ENCODE results near the gene ZNF844.
"Not testable (repeated sequence)": the region's sequence is repeated elsewhere in the genome, so short reads cannot be mapped to it uniquely, and the experiment has no call there.

Gene ZNF844

DNA sequence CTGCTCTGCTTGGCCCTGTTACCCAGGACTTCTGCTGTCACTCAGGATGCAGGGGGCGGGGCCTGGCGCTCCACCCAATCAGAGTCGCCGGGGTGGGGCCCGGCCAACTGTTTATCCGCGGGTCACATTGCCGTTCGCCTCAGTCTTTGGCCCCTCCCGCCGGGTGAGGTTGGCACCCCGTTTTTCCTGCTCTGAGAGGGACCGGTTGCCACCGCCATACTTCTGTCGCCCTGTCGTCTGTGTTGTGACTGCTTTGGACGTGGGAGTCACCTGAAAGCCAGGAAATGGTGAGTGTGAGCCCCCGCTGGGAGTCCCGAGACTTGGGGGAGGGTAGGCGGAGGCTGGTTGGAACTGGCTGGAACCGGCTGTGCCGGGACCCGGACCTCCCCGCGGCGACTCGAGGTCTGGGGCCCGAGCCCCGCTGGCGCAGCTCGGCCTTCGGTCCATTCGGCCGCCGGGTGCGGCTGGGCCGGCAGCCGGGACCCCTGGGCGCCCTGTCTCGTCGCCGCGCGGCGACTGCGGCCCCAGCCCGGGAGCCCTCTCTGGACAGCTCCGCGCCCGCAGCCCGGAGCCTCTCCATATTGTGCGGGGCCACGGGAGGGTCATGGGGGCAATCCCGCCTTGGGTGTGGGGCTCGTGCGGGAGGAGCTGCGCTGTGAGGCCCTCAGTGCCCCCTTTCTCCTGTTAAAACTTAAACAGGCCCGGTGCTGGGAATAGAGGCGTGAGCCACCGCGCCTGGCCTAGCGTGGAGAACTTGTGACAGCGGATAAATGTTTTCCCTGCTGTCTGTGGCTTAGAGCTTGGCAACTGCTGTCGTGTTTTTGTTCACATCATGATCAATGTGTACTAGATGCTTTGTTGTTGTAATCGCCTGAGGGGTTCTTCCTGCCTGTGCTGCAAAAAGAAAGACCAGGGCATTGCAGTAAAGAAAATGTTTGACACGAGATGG is at the start of gene ZNF844:
TSS of gene ZNF844 (plus strand) at position 142 of the 949 bp plus-strand sequence. CDS start at position 285, 143 bp downstream.
- peak; percentile 56 for DNase-seq

DNA sequence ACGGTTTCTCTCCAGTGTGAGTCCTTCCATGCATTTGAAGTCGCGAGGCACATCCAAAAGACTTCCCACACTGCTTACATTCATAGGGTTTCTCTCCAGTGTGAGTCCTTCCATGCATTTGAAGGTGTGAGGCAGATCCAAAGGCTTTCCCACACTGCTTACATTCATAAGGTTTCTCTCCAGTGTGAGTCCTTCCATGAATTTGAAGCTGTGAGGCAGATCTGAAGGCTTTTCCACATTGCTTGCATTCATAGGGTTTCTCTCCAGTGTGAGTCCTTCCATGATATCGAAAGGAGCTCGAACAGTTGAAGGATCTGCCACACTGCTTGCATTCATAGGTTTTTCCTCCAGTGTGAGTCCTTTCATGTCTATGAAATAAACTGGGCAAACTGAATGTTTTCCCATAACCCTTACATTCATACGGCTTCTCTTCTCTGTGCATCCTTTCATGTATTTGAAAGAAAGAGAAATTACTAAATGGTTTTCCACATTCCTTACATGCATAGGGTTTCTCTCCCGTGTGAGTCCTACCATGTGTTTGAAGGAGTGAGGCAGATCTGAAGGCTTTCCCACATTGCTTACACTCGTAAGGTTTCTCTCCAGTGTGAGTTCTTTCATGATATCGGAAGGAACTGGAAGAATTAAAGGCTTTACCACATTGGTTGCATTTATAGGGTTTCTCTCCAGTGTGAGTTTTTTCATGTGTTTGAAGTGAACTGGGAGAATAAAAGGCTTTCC is 49.3 kb upstream of the ZNF844 start:
- no peak for DNase-seq

DNA sequence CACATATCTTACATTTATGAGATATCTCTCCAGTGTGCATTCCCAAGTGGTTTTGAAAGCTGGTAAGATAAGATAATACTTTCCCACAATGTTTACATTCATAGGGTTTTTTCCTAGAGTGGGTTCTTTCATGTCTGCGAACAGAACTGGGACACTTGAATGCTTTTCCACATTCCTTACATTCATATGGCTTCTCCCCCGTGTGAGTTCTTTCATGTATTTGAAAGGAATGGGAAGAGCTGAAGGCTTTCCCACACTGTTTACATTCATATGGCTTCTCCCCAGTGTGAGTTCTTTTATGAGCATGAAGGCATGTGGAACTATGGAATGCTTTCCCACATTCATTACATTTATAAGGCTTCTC is 48.8 kb upstream of the ZNF844 start:
- DNase-seq, result no peak

DNA sequence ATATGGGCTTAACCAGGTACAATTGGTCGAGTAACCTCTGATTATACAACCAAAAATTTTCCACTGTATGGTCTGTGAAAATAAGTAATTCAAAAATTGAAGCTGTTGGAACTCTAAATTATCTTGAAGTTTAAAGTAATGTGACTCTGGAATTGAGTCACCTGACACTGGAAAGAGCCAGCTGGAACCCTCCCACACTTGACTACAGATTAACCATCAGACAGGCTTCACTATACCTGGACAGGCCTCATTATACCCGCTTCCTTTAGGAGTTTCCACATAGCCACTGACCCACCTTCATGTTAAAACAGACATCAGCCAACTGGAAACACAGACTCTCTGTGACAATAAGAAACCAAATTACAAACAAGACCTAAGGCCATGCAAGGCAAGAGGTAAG is 30.3 kb upstream of the ZNF844 start:
- DNase-seq, result no peak

DNA sequence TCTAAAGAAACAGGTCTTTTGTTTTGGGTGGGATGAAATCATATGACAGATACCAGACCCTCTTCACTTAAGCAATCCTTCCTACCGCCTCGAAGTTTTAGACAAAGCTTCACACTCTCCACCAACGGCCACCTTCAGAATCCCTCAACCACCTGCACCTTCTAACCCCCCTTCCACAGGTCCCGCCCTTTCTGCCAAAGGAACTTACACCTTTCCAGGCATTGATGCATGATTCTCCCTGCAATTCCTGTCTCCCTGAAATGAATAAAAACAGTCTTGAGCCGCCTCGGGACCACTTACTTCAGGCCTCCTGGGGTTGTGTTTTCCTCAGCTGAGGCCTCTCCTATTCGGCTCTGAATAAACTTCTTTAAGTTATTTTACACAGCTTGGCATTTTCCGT is 29.9 kb upstream of the ZNF844 start:
- no peak for DNase-seq

DNA sequence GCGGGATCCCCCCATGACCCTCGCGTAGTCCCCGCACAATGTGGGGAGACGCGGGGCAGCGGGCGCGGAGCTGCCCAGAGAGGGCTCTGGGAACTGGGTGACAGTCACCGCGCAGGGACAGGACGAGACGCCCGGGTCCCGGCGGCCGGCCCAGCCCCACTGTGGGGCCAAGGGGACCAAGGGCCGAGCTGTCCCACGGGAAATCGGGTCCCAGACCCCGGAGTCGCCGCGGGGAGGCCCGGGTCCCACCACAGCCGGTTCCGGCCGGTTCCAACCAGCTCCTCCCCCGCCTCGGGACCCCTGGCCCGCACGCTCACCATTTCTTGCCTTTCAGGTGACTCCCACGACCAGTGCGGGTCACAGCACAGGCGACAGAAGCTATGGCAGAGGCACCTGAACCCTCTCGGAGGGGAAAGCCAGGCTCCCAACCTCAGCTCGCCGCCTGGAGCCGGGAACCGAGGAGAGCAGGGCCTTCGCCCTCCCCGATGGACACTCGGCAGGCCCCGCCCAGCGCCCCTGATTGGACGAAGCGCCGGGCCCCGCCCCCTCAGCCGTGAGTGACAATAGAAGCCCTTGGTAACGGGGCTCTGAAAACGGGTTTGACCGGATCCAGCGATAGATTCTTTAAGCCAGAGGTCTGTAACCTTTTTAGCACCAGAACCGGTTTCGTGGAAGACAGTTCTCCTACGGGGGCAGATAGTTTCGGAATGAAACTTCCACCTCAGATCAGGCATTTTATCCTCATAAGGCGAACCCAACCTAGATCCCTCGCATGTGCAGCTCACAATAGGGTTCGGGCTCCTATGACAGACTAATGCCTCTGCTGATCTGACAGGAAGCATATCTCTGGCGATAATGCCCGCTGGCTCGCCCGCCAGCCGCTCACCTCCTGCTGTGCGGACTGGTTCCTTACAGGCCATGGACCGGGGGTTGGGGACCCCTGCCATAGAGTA is 29.0 kb upstream of the ZNF844 start, which contains the start of gene ZNF433:
TSS of gene ZNF433 (minus strand) at position 460 of the 953 bp plus-strand sequence. CDS start at position 320, 140 bp downstream.
- peak; percentile 49 for DNase-seq

DNA sequence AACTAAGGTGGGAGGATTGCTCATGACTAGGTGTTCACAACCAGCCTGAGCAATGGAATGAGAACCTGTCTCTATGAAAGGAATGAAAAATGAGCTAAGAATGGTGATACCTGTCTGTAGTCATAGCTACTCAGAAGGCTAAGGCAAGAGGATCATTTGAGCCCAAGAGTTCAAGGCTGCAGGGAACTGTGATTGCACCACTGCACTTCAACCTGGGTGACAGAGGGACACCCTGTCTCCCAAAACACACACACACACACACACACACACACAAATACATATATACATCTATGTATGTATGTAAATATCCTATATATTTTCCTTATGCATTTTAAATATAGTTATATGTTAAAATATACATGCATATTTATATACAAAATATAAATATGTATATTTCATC is 21.6 kb upstream of the ZNF844 start:
- no peak for DNase-seq

DNA sequence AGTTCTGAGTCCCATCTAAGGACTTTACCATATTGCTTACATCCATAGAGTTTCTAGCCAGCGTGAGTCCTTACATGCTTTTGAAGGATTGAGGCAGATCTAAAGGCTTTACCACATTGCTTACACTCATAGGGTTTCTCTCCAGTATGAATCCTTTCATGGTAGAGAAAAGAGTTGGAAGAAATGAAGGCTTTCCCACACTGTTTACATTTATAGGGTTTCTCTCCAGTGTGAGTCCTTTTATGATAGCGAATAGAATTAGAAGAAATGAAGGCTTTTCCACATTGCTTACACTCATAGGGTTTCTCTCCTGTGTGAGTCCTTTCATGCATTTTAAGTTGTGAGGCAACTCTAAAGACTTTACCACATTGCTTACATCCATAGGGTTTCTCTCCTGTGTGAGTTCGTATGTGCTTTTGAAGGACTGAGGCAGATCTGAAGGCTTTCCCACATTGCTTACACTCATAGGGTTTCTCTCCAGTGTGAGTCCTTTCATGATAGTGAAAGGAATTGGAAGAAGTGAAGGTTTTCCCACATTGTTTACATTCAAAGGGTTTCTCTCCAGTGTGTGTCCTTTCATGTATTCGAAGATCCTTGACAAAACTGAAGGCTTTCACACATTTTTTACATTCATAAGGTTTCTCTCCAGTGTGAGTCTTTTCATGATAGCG is 20.6 kb upstream of the ZNF844 start:
- no peak for DNase-seq

DNA sequence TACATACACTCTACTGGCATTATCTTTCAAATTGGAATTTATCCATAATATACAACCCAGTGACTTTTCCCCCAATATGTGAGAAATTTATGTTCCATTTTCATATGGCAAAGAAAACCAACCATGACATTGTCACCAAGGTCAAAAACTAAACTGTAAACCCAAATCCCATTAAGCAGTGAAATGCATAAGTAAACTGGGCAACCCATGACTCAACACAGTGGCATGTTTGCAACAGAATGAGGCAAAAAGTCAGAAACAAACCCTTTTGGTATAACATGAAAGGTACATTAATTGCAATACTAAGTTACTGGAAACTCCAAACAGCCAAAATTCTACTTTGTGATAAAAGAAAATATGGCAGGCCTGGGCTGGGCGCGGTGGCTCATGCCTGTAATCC is 16.7 kb upstream of the ZNF844 start:
- no peak for DNase-seq

DNA sequence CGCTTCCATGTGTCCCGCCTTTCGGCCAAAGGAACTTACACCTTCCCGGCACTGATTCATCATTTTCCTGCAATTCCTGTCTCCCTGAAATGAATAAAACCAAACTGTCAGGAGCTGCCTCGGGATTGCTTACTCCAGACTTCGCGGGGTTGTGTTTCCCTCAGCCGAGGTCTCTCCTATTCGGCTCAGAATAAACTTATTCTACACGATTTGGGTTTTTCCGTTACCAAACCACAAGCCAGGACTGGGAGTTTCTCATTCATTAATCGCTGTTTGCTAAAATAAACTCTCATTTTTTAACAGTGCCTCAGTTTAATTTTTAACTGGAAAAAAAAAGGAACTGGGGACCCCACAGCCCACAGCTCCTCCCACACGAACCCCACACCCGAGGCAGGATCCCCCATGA is 12.4 kb upstream of the ZNF844 start:
- no peak for DNase-seq

DNA sequence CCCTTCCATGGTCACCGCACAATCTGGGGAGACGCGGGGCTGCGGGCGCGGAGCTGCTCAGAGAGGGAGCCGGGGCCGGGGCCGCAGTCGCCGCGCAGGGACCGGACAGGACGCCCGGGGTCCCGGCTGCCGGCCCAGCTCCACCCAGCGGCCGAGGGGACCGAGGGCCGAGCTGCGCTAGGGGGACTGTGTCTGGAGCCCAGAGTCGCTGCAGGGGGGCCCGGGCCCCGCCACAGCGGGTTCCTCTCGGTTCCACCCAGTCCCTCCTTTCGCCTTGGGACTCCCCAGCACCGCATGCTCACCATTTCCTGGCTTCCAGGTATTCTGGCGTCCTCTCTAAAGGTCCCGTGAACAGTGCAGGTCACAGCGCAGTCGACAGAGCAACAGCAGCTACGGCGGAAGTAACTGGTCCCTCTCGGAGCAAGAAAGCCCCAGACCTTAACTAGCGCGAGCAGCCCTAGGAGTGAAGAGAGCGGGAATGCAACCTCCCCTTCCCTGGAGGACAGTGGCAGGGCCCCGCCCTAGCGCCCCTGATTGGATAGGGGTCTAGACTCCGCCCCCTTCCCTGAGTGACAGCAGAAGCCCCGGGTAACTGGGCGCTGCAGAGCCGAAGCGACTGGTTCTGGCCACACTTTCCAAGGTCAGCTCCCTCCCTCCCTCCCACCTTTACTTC is 11.9 kb upstream of the ZNF844 start, which contains the start of gene ZNF878:
TSS of gene ZNF878 (minus strand) at position 465 of the 673 bp plus-strand sequence. CDS start at position 305, 160 bp downstream.
- peak; percentile 48 for DNase-seq

DNA sequence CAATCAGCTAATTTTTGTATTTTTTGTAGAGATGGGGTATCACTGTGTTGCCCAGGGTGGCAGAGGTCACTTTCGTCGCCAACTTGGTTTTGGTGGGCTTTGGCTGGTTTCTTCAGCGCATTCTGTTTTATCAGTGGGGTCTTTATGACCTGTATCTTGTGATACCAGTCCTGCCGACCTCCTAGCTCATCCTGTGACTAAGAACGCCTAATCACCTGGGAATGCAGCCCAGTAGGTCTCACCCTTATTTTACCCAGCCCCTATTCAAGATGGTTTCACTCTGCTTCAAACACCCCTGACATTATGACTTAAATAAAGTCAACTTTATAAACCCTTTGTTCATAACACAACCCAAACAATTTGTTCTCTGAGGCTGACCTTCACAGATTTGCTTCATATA is 8.7 kb upstream of the ZNF844 start:
- no peak for DNase-seq

DNA sequence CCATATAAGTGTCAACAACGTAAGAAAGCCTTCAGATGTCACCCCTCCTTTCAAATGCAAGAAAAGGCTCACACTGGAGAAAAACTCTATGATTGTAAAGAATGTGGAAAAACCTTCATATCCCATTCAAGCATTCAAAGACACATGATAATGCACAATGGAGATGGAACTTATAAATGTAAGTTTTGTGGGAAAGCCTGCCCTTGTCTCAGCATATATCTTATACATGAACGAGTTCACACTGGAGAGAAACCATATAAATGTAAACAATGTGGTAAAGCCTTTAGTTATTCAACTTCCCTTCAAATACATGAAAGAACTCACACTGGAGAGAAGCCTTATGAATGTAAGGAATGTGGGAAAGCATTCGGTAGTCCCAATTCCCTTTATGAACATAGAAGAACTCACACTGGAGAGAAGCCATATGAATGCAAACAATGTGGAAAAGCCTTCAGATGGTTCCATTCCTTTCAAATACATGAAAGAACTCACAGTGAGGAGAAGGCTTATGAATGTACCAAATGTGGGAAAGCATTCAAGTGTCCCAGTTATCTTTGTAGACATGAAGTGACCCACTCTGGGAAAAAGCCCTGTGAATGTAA is 11.1 kb downstream of the ZNF844 start:
- no peak for DNase-seq

DNA sequence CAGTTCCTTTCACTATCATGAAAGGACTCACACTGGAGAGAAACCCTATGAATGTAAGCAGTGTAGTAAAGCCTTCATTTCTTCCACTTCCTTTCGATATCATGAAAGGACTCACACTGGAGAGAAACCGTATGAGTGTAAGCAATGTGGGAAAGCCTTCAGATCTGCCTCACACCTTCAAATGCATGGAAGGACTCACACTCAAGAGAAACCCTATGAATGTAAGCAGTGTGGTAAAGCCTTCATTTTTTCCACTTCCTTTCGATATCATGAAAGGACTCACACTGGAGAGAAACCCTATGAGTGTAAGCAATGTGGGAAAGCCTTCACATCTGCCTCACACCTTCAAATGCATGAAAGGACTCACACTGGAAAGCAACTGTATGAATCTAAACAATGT is 11.8 kb downstream of the ZNF844 start:
- not testable (repeated sequence) for DNase-seq

DNA sequence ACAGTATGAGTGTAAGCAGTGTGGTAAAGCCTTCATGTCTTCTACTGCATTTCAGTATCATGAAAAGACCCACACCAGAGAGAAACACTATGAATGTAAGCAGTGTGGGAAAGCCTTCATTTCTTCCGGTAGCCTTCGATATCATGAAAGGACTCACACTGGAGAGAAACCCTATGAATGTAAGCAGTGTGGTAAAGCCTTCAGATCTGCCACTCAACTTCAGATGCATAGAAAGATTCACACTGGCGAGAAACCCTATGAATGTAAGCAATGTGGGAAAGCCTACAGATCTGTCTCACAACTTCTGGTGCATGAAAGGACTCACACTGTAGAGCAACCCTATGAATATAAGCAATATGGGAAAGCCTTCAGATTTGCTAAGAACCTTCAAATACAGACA is 12.8 kb downstream of the ZNF844 start:
- DNase-seq, result no peak

DNA sequence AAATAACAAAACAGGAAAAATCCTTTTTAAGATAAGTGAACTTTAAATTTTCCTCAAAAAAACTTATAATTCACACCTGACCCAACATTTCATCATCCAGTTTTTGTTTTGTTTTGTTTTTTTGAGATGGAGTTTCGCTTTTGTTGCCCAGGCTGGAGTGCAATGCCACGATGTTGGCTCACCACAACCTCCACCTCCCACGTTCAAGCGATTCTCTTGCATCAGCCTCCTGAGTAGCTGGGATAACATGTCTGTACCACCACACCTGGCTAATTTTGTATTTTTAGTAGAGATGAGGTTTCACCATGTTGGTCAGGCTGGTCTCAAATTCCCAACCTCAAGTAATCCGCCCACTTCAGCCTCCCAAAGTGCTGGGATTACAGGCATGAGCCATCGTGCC is 18.8 kb downstream of the ZNF844 start:
- not testable (repeated sequence) for DNase-seq

DNA sequence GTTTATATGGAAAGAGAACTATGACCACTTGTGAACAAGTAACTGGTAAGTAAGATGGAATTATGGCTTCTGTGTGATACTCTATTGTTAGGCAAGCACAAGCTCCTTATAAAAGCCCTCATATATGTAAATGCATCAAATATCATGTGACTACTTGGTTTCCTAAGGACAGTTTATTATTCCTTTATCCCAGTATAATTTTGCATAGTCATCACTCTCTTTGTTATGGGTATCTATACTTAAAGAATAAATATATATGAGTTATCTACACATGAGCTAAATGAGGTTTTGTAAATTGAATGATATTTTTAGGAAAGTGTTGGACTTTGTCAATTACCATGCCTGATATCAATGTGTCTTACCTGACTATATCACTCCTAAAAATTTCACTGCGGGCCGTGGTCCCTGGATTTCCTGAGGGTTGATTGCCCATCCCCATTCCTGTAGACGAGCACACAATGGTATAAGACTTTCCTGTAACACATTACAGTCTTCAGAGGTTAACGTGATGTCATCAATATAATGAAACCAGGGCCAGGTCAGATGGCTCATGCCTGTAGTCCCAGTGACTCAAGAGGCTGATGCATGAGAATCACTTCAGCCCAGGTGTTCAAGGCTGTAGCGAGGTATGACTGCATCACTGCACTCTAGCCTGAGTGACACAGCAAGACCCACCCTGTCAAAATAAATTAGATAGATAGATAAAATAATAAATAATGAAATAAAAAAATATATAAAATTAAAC is 20.7 kb downstream of the ZNF844 start:
- DNase-seq, result no peak

DNA sequence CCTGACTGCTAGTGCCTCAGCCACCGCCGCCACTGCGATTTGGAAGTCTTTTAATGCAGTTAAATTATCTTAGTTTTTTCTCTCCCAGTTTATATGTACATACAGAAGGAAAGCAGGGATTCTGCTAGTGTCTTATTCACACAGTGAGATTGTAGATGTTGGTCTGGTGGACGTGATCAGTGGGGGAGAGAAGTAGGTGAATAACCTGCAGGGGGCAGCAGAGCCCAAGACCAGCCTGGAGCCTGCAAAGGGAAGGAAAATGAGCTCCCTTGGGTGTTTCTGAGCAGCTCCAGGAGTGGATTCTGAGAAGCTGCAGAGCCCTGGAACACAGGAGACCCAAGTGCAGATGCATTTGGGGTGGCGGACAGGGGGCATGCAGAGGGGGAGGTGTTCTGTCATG is 26.3 kb downstream of the ZNF844 start:
- DNase-seq, result peak; percentile 55

DNA sequence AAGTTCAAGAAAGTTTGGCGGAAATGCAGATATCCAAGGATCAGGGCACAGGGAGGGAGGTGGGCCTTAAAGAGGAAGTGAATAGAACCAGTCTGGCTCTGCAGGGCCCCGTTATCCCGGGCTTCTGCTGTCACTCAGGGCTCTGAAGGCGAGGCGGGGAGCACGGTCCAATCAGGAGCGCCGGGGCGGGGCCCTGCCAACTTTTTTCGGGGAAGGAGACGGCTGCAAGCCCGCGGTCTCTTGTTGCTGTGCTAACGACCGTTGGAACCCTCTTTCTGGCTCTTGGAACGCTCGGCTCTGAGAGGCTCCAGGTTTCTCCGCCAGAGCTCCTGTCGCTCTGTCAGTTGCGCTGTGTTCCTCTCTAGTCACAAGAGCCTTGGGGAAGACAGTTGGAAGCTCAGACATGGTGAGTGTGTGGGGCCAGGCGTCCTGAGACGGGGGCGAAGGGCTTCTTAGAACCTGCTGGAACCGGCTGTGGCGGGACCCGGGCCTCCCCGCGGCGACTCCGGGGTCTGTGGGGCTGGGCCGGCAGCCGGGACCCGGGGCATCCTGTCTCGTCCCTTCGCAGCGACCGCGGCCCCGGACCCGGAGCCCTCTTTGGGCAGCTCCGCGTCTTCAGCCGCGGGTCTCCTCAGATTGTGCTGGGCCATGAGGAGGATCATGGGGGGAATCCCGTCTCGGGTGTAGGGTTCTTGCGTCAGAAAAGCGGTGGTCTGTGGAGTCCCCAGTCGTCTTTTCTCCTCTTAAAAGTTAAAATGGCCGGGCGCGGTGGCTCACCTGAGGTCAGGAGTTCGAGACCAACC is 27.7 kb downstream of the ZNF844 start:
- peak; percentile 68 for DNase-seq
